ENCODE results near the gene LSS. TPM values are rescaled to one million over a fixed set of nuclear protein-coding genes. Genes with fewer than 3 reads are reported as not detected.
A peak's percentile ranks its signal among the peaks of the same experiment; 100 is the strongest.
"Not testable (repeated sequence)": the region's sequence is repeated elsewhere in the genome, so short reads cannot be mapped to it uniquely, and the experiment has no call there.

LSS gene
- total RNA-seq, 2 donors from 2014 or later: 17.8 to 26.2 TPM

- ATAC-seq: peak in 1 of 2 donors; percentile 49
- Mint-ChIP-seq H3K9me3 (peaks cover 0 to 7% of the 10 kb centered on the region in 2 donors), H3K36me3 (peaks cover 29 to 41% of the 10 kb centered on the region in 2 donors), H3K27ac (peak overlapping the region; percentile 37 to 79)
- no peak for DNase-seq (ENCODE audit: low spot score in 2 of 2)
Observed at GRCh38 chr21:46250146-46250725, 21.7 kb upstream of the LSS start.

- H3K27ac Mint-ChIP-seq: peak overlapping the region in 1 of 2 donors; percentile 87
- ATAC-seq (no peak), DNase-seq (ENCODE audit: low spot score in 2 of 2) (no peak)
- peaks cover 0 to 5% of the 10 kb centered on the region in 2 donors for H3K9me3 Mint-ChIP-seq
- H3K36me3 Mint-ChIP-seq: peaks cover 15 to 27% of the 10 kb centered on the region in 2 donors
Observed at GRCh38 chr21:46248827-46249226, 20.3 kb upstream of the LSS start.

DNA sequence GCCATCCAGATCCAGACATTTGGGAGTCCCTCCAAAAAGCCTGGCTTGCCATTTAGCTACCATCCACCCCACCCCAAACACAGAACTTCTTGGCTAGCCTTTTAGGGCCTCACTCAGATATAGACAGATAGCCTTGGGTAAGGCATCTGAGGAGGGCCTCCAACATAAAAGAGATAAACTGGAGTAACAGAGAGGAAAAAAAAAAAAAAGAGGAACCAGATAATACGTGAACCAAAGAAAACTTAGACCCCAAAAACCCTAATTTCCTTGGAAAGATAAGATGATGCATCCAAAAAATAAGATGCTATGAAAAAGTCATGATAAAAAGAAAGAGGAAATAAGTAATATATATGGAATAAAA lies 19.8 kb upstream of the LSS start:
- peaks cover 0 to under 1% of the 10 kb centered on the region in 2 donors for H3K9me3 Mint-ChIP-seq
- DNase-seq (ENCODE audit: low spot score in 2 of 2): no peak
- no peak for ATAC-seq
- peaks cover 14 to 25% of the 10 kb centered on the region in 2 donors for H3K36me3 Mint-ChIP-seq
- H3K27ac Mint-ChIP-seq: no peak overlapping the region

GRCh38 chr21:46247699-46248421 lies 19.3 kb upstream of the LSS start:
- no peak for DNase-seq (ENCODE audit: low spot score in 2 of 2)
- Mint-ChIP-seq H3K9me3 (no peaks in the 10 kb centered on the region), H3K27ac (no peak overlapping the region), H3K36me3 (peaks cover 18 to 28% of the 10 kb centered on the region in 2 donors)
- no peak for ATAC-seq

DNA sequence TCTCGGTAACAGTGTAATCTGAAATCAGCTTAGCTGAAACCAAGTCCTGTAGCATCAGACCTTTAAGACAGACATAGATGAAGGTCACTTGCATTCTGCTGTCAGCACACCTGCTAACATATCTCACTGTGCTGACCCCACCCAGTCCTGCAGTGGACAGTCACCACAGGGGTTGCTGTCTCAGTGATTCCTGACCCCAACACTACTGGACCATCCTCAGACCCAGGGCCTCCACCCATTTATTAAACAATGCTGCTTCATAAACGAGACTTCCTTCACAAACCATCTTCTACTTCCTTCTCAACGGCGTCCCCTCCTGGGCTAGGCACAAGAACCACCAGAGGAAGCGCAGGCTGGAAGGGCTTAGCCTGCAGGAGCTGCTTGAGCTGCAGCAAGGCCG lies 17.8 kb upstream of the LSS start:
- peaks cover 18 to 26% of the 10 kb centered on the region in 2 donors for H3K36me3 Mint-ChIP-seq
- DNase-seq (ENCODE audit: low spot score in 2 of 2): no peak
- H3K9me3 Mint-ChIP-seq: no peaks in the 10 kb centered on the region
- ATAC-seq: no peak
- H3K27ac Mint-ChIP-seq: peak overlapping the region in 1 of 2 donors; percentile 7

DNA sequence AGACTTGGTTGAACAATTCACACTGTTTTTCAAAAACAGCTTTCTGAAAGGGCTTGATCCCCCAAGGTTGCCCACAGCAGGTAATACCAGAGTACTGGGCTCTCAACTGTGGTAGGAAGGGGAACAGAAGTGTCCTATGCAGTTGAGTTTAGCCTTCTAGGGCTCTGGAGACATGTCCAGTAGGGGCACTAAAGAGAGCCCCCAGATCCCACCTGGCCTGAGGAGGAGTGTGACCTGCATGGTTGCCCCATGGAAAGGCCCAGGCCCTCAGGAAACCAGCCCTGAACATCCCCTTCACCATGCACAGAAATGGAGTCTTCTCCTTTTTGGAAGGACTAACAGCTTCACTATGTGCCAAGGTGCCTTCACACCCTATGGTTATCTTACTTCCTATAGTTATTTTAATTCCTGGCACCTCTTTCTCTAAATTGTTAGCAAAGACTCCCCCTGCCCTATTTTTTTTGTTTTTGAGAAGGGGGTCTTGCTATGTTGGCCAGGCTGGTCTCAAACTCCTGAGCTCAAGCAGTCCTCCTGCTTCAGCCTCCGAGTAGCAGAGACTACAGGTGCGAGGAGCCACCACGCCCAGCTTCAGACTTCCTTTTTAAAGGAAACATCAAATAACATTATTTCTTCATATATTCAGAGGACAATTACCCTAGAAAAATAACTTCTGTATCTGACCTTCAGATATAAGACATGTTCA lies 16.8 kb upstream of the LSS start:
- no peaks in the 10 kb centered on the region for H3K9me3 Mint-ChIP-seq
- H3K36me3 Mint-ChIP-seq: peaks cover 18 to 25% of the 10 kb centered on the region in 2 donors
- H3K27ac Mint-ChIP-seq: no peak overlapping the region
- ATAC-seq: no peak
- DNase-seq (ENCODE audit: low spot score in 2 of 2): no peak

DNA sequence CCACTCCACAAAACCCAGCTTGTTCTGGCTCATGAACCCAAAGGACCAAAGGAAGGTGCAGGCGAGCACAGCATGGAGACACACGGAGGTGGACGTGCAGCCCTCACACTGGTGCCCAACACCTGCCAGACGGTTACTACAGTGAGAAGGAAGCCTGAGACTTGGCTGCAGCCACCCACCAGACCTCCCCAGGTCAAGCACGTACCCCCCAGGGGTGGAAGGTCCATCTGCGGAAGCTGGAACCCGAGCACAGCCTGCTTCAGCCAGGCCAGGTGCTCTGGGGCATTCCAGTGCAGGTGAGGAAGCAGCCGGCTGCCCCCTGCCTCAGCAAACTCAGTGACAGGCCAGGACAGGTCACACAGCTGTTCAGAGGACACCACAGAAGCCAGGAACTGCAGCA lies 16.0 kb upstream of the LSS start:
- Mint-ChIP-seq H3K27ac (peak overlapping the region in 1 of 2 donors; percentile 30), H3K9me3 (no peaks in the 10 kb centered on the region), H3K36me3 (peaks cover 14 to 29% of the 10 kb centered on the region in 2 donors)
- DNase-seq (ENCODE audit: low spot score in 2 of 2) (no peak), ATAC-seq (no peak)

- H3K9me3 Mint-ChIP-seq: no peaks in the 10 kb centered on the region
- peak; percentile 13 to 39 for ATAC-seq
- H3K27ac Mint-ChIP-seq: peak overlapping the region; percentile 22 to 30
- H3K36me3 Mint-ChIP-seq: peaks cover 13 to 29% of the 10 kb centered on the region in 2 donors
- no peak for DNase-seq (ENCODE audit: low spot score in 2 of 2)
Observed at GRCh38 chr21:46243960-46244361, 15.4 kb upstream of the LSS start.

GRCh38 chr21:46243325-46243724 lies 14.8 kb upstream of the LSS start:
- peak overlapping the region; percentile 23 to 91 for H3K27ac Mint-ChIP-seq
- DNase-seq (ENCODE audit: low spot score in 2 of 2) (no peak), ATAC-seq (no peak)
- H3K36me3 Mint-ChIP-seq: peaks cover 13 to 29% of the 10 kb centered on the region in 2 donors
- no peaks in the 10 kb centered on the region for H3K9me3 Mint-ChIP-seq

GRCh38 chr21:46241577-46241976 lies 13.0 kb upstream of the LSS start:
- not testable (repeated sequence) for H3K9me3 Mint-ChIP-seq; ATAC-seq; DNase-seq (ENCODE audit: low spot score in 2 of 2)
- Mint-ChIP-seq H3K36me3 (peaks cover 11 to 25% of the 10 kb centered on the region in 2 donors), H3K27ac (peak overlapping the region in 1 of 2 donors; percentile 63)

DNA sequence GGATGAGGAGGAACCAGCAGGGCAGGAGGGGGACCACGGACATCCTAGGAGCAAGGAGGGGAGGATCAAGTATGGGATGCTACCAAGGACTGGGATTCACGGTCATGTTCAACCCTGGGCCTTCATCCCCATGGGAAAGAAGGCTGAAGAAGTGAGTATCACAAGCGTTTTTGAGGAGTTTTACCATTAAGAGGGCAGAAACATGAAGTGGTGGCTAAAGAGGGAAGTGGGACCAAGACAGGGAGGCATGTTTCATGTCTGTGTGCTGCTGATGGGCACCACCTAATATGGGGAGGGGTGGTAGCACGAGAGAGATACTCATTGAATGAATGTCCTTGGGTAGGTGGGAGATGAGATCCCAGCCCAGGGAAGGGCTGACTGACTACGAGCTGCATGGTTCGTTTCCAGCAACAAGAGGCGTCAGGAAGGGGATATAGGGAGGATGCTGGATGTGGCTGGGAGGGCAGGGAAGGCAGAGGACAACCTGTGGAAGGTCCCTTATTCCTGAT lies 11.3 kb upstream of the LSS start:
- Mint-ChIP-seq H3K27ac (peak overlapping the region in 1 of 2 donors; percentile 70), H3K9me3 (no peaks in the 10 kb centered on the region), H3K36me3 (peaks cover 7 to 27% of the 10 kb centered on the region in 2 donors)
- ATAC-seq (no peak), DNase-seq (ENCODE audit: low spot score in 2 of 2) (no peak)

- H3K36me3 Mint-ChIP-seq: peaks cover 10 to 34% of the 10 kb centered on the region in 2 donors
- H3K27ac Mint-ChIP-seq: no peak overlapping the region
- no peak for ATAC-seq
- no peak for DNase-seq (ENCODE audit: low spot score in 2 of 2)
- H3K9me3 Mint-ChIP-seq: no peaks in the 10 kb centered on the region
Observed at GRCh38 chr21:46237474-46237873, 8.9 kb upstream of the LSS start.

GRCh38 chr21:46234436-46234950 lies 5.9 kb upstream of the LSS start:
- no peak for DNase-seq (ENCODE audit: low spot score in 2 of 2)
- Mint-ChIP-seq H3K36me3 (peaks cover 10 to 54% of the 10 kb centered on the region in 2 donors), H3K27ac (peak overlapping the region; percentile 17 to 24), H3K9me3 (peaks cover 0 to 7% of the 10 kb centered on the region in 2 donors)
- no peak for ATAC-seq

- H3K36me3 Mint-ChIP-seq: peaks cover 15 to 53% of the 10 kb centered on the region in 2 donors
- ATAC-seq (no peak), DNase-seq (ENCODE audit: low spot score in 2 of 2) (no peak)
- H3K27ac Mint-ChIP-seq: no peak overlapping the region
- H3K9me3 Mint-ChIP-seq: peaks cover 0 to 7% of the 10 kb centered on the region in 2 donors
Observed at GRCh38 chr21:46229923-46230260, 1.3 kb upstream of the LSS start.

GRCh38 chr21:46229133-46229922 lies 754 bp upstream of the LSS start:
- peak; percentile 33 to 49 for ATAC-seq
- H3K36me3 Mint-ChIP-seq: peaks cover 10 to 47% of the 10 kb centered on the region in 2 donors
- H3K9me3 Mint-ChIP-seq: peaks cover 0 to 7% of the 10 kb centered on the region in 2 donors
- peak overlapping the region; percentile 81 to 98 for H3K27ac Mint-ChIP-seq
- peak in 1 of 2 donors; percentile 70 for DNase-seq (ENCODE audit: low spot score in 2 of 2)

DNA sequence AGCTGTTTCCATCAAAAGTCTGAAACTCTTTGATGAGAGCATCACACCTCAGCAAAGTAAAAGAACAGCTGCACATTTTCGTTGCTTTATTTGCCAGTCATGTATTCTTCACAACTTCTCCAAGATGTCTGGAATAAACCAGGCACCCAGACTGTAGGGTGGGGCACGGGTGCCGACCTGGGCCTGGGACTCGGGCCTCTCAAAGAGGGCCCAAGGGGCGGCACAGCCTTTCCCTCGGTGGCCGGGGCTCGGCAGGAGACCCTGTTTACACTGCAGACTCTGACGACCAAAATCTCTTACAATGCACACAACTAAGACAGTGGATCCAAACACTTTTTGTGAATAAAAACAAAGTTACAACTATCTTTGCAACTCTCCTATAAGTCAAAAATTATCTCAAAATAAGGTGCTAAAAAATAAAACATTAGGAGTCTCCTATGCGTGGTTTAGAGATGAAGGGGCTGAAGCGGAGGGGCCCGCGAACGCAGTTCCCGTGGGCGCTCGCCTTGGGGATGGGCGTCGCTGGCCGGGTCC lies 696 bp downstream of the LSS start:
- H3K36me3 Mint-ChIP-seq: peaks cover 5 to 38% of the 10 kb centered on the region in 2 donors
- H3K9me3 Mint-ChIP-seq: peaks cover 0 to 7% of the 10 kb centered on the region in 2 donors
- H3K27ac Mint-ChIP-seq: peak overlapping the region; percentile 19 to 25
- no peak for DNase-seq (ENCODE audit: low spot score in 2 of 2)
- no peak for ATAC-seq

Measured in activated naive CD4-positive, alpha-beta T cell treated with anti-CD3 and anti-CD28 coated beads, Interleukin-2, amount 50 U/mL, for 72 hours (primary cell).